Hindlimb muscle (tissue), 1 donor: ENCODE results near the gene CD300E. TPM values are rescaled to one million over a fixed set of nuclear protein-coding genes. Genes with fewer than 3 reads are reported as not detected.

ENCODE experiments used
- DNase-seq: peaks from one replicate; pipeline ENCODE4 v3.0.0-alpha.2; 2013
- polyA plus RNA-seq: library from polyadenylated mRNA; unstranded; fragments of 120-200 nt; gene quantifications from one replicate; pipeline ENCODE4 v1.2.1, GENCODE V29; 2013; ENCODE audit not compliant: insufficient read length

Gene CD300E
- polyA plus RNA-seq, 1 donor = 0.10 TPM

- no peak for DNase-seq
Measured at GRCh38 chr17:74561586-74561985, 62.0 kb downstream of the CD300E start.

Other genes with a start within 250 kb of the CD300E start
- gene GPRC5C, start 191.7 kb downstream of the CD300E start, polyA plus RNA-seq = 46.6 TPM
- gene CD300A, start 157.1 kb downstream of the CD300E start, polyA plus RNA-seq = 2.2 TPM
- gene CD300LB, start 92.3 kb downstream of the CD300E start, polyA plus RNA-seq = 0.23 TPM
- gene CD300C, start 77.6 kb downstream of the CD300E start, polyA plus RNA-seq = 1.0 TPM
- gene CD300H, start 56.2 kb downstream of the CD300E start, polyA plus RNA-seq = not detected
- gene CD300LD, start 31.5 kb downstream of the CD300E start, polyA plus RNA-seq = not detected
- gene CD300LF, start 89.2 kb upstream of the CD300E start, polyA plus RNA-seq = 0.18 TPM
- 1.2 TPM for gene RAB37, start 113.5 kb upstream of the CD300E start, polyA plus RNA-seq
- 9.0 TPM for gene NHERF1, start 124.9 kb upstream of the CD300E start, polyA plus RNA-seq
- gene NAT9, start 152.6 kb upstream of the CD300E start, polyA plus RNA-seq = 33.8 TPM
- gene GRIN2C, start 236.1 kb upstream of the CD300E start, polyA plus RNA-seq = 0.93 TPM
- 2.5 TPM for gene FDXR, start 249.3 kb upstream of the CD300E start, polyA plus RNA-seq